GM23248 (cell line): ENCODE data around the gene SCAMP5. TPM values are rescaled to one million over a fixed set of nuclear protein-coding genes. Genes with fewer than 3 reads are reported as not detected.

Experiments used
- DNase-seq: peaks from one replicate; pipeline ENCODE4 v3.0.0-alpha.2; 2015
- H2AFZ ChIP-seq: fragments of 200-600 bp; sonication (generic); 2 replicates; pipeline ENCODE4 v1.6.1; 2016; ENCODE audit warnings: antibody characterized with exemption
- H3F3A ChIP-seq: fragments of 200-600 bp; sonication (generic); 2 replicates; pipeline ENCODE4 v1.6.1; 2016; ENCODE audit warnings: mild to moderate bottlenecking, antibody characterized with exemption, mixed run types; ENCODE audit not compliant: insufficient read depth
- H3K27ac ChIP-seq: fragments of 200-600 bp; sonication (generic); 2 replicates; pipeline ENCODE4 v1.5.1; 2016; ENCODE audit warnings: mild to moderate bottlenecking
- H3K27me3 ChIP-seq: fragments of 200-600 bp; sonication (generic); replicated peaks from 2 replicates; pipeline ENCODE4 v1.6.1; 2016; ENCODE audit warnings: mild to moderate bottlenecking; ENCODE audit not compliant: insufficient read depth
- H3K36me3 ChIP-seq: fragments of 200-600 bp; sonication (generic); 2 replicates; pipeline ENCODE4 v1.6.1; 2016; ENCODE audit warnings: low read depth, mild to moderate bottlenecking
- H3K4me1 ChIP-seq: fragments of 200-600 bp; sonication (generic); 2 replicates; pipeline ENCODE4 v1.6.1; 2016; ENCODE audit warnings: mild to moderate bottlenecking; ENCODE audit not compliant: insufficient read depth
- H3K4me2 ChIP-seq: fragments of 200-600 bp; sonication (generic); one replicate; pipeline ENCODE4 v1.6.1; 2016; ENCODE audit warnings: mild to moderate bottlenecking; ENCODE audit not compliant: unreplicated experiment
- H3K4me3 ChIP-seq: fragments of 200-600 bp; sonication (generic); 2 replicates; pipeline ENCODE4 v1.5.1; 2016; ENCODE audit warnings: mild to moderate bottlenecking
- H3K79me2 ChIP-seq: fragments of 200-600 bp; sonication (generic); 2 replicates; pipeline ENCODE4 v1.6.1; 2016; ENCODE audit warnings: mild to moderate bottlenecking; ENCODE audit not compliant: insufficient read depth
- H3K9ac ChIP-seq: fragments of 200-600 bp; sonication (generic); 2 replicates; pipeline ENCODE4 v1.6.1; 2016; ENCODE audit warnings: mild to moderate bottlenecking
- H3K9me2 ChIP-seq: fragments of 200-600 bp; sonication (generic); 2 replicates; pipeline ENCODE4 v1.6.1; 2016; ENCODE audit warnings: mixed run types, mild to moderate bottlenecking, moderate library complexity; ENCODE audit not compliant: insufficient read depth
- H3K9me3 ChIP-seq: fragments of 200-600 bp; sonication (generic); one replicate; pipeline ENCODE4 v1.6.1; 2017; ENCODE audit warnings: low read depth
- H4K20me1 ChIP-seq: fragments of 200-600 bp; sonication (generic); 2 replicates; pipeline ENCODE4 v1.6.0; 2016; ENCODE audit not compliant: insufficient read depth
- EZH2 ChIP-seq: fragments of 200-600 bp; sonication (generic); IDR thresholded peaks from 2 replicates; pipeline ENCODE4 v1.6.1; 2018; ENCODE audit warnings: antibody characterized with exemption, mild to moderate bottlenecking; ENCODE audit not compliant: insufficient read depth, poor library complexity, severe bottlenecking
- EZH2phosphoT487 ChIP-seq: fragments of 200-600 bp; sonication (generic); IDR thresholded peaks from 2 replicates; pipeline ENCODE4 v1.6.1; 2018; ENCODE audit warnings: antibody characterized with exemption, moderate library complexity, mild to moderate bottlenecking, low read depth; ENCODE audit not compliant: insufficient read depth
- WGBS, 2 experiments: methylation state at CpG; one replicate each; pipeline ENCODE4 v1.1.6; 2015 to 2017; ENCODE audit warnings: low lambda C conversion rate in 2 of 2, low coverage in 1 of 2; ENCODE audit errors: missing lambda C conversion rate in 2 of 2; 5-methylcytosine and 5-hydroxymethylcytosine counted together
- in situ Hi-C: fragments of 300-500 bp; cut with MboI; formaldehyde crosslinking; loops from 2 replicates; pipeline ENCODE4 v1.15.0; 2020
- polyA plus RNA-seq: library from polyadenylated mRNA; unstranded; fragments of >200 nt; fragmentation: Nextera tagmentation; extraction: Ambion mirVana; gene quantifications from 2 replicates; pipeline ENCODE4 v1.2.1, GENCODE V29; 2016
- total RNA-seq: library from RNA; depleted of rRNA; stranded (reverse); fragments of >200 nt; shearing (Covaris generic); gene quantifications from 2 replicates; pipeline ENCODE4 v1.2.3, GENCODE V29; 2014

The SCAMP5 gene
- total and polyA plus RNA-seq, 2 experiments from 2014 or later = 0.23 to 4.0 TPM

DNA sequence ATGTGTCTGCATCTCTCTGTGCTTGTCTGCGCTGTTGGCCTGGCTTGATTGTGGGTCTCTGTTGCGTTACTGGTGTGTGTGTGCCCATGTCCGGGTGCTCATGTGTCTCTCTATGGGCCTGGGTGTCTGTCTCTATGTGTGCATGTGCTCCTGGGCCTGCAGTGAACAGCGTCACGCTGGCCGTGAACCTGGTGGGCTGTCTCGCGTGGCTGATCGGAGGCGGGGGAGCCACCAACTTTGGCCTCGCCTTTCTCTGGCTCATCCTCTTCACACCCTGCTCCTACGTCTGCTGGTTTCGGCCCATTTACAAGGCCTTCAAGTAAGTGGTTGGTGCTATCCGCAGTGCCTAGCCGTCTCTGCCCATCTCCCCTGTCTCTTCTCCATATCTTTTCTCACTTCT, 21.1 kb downstream of the SCAMP5 start:
- no peaks in the 10 kb centered on the region for H3F3A ChIP-seq
- no peak overlapping the region for H2AFZ ChIP-seq
- H3K27ac ChIP-seq = no peak overlapping the region
- H3K27me3 ChIP-seq = no peaks in the 10 kb centered on the region; the same call in 1 of the 2 replicates
- no peaks in the 10 kb centered on the region for H3K36me3 ChIP-seq
- 84% methylated on average over 15 of the region's 15 CpGs for WGBS, 2 experiments
- H3K9me2 ChIP-seq = no peaks in the 10 kb centered on the region
- no peaks in the 10 kb centered on the region for H3K4me1 ChIP-seq
- no peak overlapping the region for H3K4me2 ChIP-seq
- H3K9me3 ChIP-seq = no peaks in the 10 kb centered on the region
- no peak for DNase-seq
- no peak for TF ChIP-seq EZH2phosphoT487
- no peak overlapping the region for H3K4me3 ChIP-seq
- in situ Hi-C loops = no loop called here
- H3K79me2 ChIP-seq = no peaks in the 10 kb centered on the region
- no peak overlapping the region for H3K9ac ChIP-seq
- no peaks in the 10 kb centered on the region for H4K20me1 ChIP-seq

- no peak overlapping the region for H3K4me3 ChIP-seq
- in situ Hi-C loops = no loop called here
- no peak overlapping the region for H2AFZ ChIP-seq
- no peak overlapping the region for H3K4me2 ChIP-seq
- H3K9ac ChIP-seq = no peak overlapping the region
- no peaks in the 10 kb centered on the region for H4K20me1 ChIP-seq
- no peak for DNase-seq
- no peaks in the 10 kb centered on the region for H3K9me3 ChIP-seq
- peaks cover 14% of the 10 kb centered on the region for H3K79me2 ChIP-seq
- TF ChIP-seq EZH2 = no peak
- TF ChIP-seq EZH2phosphoT487 = no peak
- 78 to 90% methylated on average over 3 of the region's 3 CpGs for WGBS, 2 experiments
- no peak overlapping the region for H3K27ac ChIP-seq
- no peaks in the 10 kb centered on the region for H3K9me2 ChIP-seq
- H3F3A ChIP-seq = no peaks in the 10 kb centered on the region
- H3K36me3 ChIP-seq = no peaks in the 10 kb centered on the region
- H3K27me3 ChIP-seq = no peaks in the 10 kb centered on the region
- H3K4me1 ChIP-seq = no peaks in the 10 kb centered on the region
These were observed 24.6 kb downstream of the SCAMP5 start for GRCh38 chr15:75019916-75020315.

DNA sequence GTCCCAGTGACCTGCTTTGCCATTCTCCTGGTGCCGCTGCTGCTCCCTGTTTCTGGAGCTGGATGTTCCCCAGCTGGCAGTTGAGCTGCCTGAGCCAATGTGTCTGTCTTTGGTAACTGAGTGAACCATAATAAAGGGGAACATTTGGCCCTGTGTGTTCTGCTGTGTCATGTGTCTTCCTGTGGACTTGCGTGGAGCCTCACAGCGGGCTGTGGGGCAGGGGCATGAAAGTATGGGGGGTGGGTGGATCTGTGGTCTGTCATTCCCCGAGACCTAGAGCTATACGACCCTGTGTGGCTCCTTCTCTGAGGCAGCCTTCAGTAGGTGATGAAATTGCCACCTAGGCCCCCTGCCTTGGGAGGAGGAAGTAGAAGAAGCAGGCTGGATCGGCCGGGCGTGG, 26.0 kb downstream of the SCAMP5 start:
- no peaks in the 10 kb centered on the region for H4K20me1 ChIP-seq
- no peaks in the 10 kb centered on the region for H3K9me3 ChIP-seq
- TF ChIP-seq EZH2 = no peak
- no peak for TF ChIP-seq EZH2phosphoT487
- no peak overlapping the region for H3K27ac ChIP-seq
- no peak overlapping the region for H2AFZ ChIP-seq
- H3K4me3 ChIP-seq = no peak overlapping the region
- no peak overlapping the region for H3K9ac ChIP-seq
- H3K4me1 ChIP-seq = no peaks in the 10 kb centered on the region
- H3K79me2 ChIP-seq = peaks cover 24% of the 10 kb centered on the region
- 69 to 80% methylated on average over 8 of the region's 8 CpGs for WGBS, 2 experiments
- no peak for DNase-seq
- no peaks in the 10 kb centered on the region for H3F3A ChIP-seq
- in situ Hi-C loops = no loop called here
- no peaks in the 10 kb centered on the region for H3K36me3 ChIP-seq
- no peaks in the 10 kb centered on the region for H3K27me3 ChIP-seq
- H3K4me2 ChIP-seq = no peak overlapping the region
- H3K9me2 ChIP-seq = no peaks in the 10 kb centered on the region

DNA sequence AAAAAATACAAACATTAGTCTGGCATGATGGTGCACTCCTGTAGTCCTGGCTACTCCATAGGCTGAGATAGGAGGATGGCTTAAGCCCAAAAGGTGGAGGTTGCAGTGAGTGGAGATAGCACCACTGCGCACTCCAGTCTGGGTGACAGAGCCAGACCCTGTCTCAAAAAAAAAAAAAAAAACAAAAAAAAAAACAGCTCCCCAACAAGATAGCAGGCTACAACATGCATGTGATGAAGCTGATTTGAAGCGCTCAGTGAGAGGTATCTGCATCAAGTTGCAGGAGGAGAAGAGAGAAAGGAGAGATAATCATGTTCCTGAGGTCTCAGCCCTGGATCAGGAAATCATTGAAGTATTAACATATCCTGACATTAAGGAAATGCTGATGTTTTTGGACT, 27.4 kb downstream of the SCAMP5 start:
- no peak for TF ChIP-seq EZH2
- no peak for TF ChIP-seq EZH2phosphoT487
- DNase-seq = no peak
- Histone ChIP-seq H3K36me3 (no peaks in the 10 kb centered on the region), H3K27me3 (no peaks in the 10 kb centered on the region), H3K27ac (no peak overlapping the region), H3K79me2 (peaks cover 24% of the 10 kb centered on the region), H3F3A (no peaks in the 10 kb centered on the region), H3K4me1 (no peaks in the 10 kb centered on the region), H3K4me3 (no peak overlapping the region), H3K9me3 (no peaks in the 10 kb centered on the region), H3K4me2 (no peak overlapping the region), H3K9me2 (no peaks in the 10 kb centered on the region), H2AFZ (peak overlapping the region; percentile 96), H4K20me1 (no peaks in the 10 kb centered on the region), H3K9ac (no peak overlapping the region)
- WGBS, 2 experiments = 94% methylated on average over 2 of the region's 2 CpGs
- in situ Hi-C loops = no loop called here

GRCh38 chr15:75023181-75023871, 28.0 kb downstream of the SCAMP5 start, which contains the start of gene PPCDC:
Gene PPCDC (plus strand): TSS chr15:75023590. CDS start chr15:75028319, 4,729 bp downstream.
- Histone ChIP-seq H3K27me3 (no peaks in the 10 kb centered on the region), H3K4me3 (peak within 1 kb of the TSS; percentile 97), H3K9me2 (no peaks in the 10 kb centered on the region), H3K9me3 (no peaks in the 10 kb centered on the region), H3K4me1 (no peaks in the 10 kb centered on the region), H3K9ac (peak within 1 kb of the TSS; percentile 99), H4K20me1 (no peaks in the 10 kb centered on the region), H3K36me3 (no peaks in the 10 kb centered on the region), H2AFZ (peak within 1 kb of the TSS; percentile 96), H3K27ac (peak within 1 kb of the TSS; percentile 47), H3F3A (no peaks in the 10 kb centered on the region), H3K4me2 (peak within 1 kb of the TSS; percentile 99), H3K79me2 (peaks cover 24% of the 10 kb centered on the region)
- DNase-seq = peak; percentile 98
- in situ Hi-C loops = no loop called here
- no peak for TF ChIP-seq EZH2
- 4% methylated on average over 36 to 40 of the region's 40 CpGs for WGBS, 2 experiments
